NCI-H2171 (cell line): ENCODE results near the gene HSBP1L1.
A peak's percentile ranks its signal among the peaks of the same experiment; 100 is the strongest.

Experiments
- DNase-seq: peaks from one replicate; lab custom pipeline; 2025; lab: John Stamatoyannopoulos, UW

The HSBP1L1 gene

GRCh38 chr18:79930020-79930642 lies 34.3 kb upstream of the HSBP1L1 start:
- no peak for DNase-seq

- no peak for DNase-seq
These were observed 33.0 kb upstream of the HSBP1L1 start for GRCh38 chr18:79931475-79931874.

- no peak for DNase-seq
These were observed 31.5 kb upstream of the HSBP1L1 start for GRCh38 chr18:79932907-79933306.

- DNase-seq = no peak
These were observed 30.7 kb upstream of the HSBP1L1 start for GRCh38 chr18:79933765-79934164.

- no peak for DNase-seq
These were observed 29.9 kb upstream of the HSBP1L1 start for GRCh38 chr18:79934311-79935097.

GRCh38 chr18:79935098-79935480 lies 29.4 kb upstream of the HSBP1L1 start:
- no peak for DNase-seq

GRCh38 chr18:79935499-79935898 lies 28.9 kb upstream of the HSBP1L1 start:
- DNase-seq = no peak

GRCh38 chr18:79935925-79936324 lies 28.5 kb upstream of the HSBP1L1 start:
- no peak for DNase-seq

- DNase-seq = no peak
These were observed 27.8 kb upstream of the HSBP1L1 start for GRCh38 chr18:79936641-79937040.

- DNase-seq = no peak
These were observed 27.2 kb upstream of the HSBP1L1 start for GRCh38 chr18:79937103-79937860.

GRCh38 chr18:79938196-79938595 lies 26.2 kb upstream of the HSBP1L1 start:
- DNase-seq = no peak

- no peak for DNase-seq
These were observed 25.3 kb upstream of the HSBP1L1 start for GRCh38 chr18:79939096-79939495.

- no peak for DNase-seq
These were observed 24.2 kb upstream of the HSBP1L1 start for GRCh38 chr18:79940126-79940813.

- DNase-seq = no peak
These were observed 23.5 kb upstream of the HSBP1L1 start for GRCh38 chr18:79940814-79941472.

- no peak for DNase-seq
These were observed 22.8 kb upstream of the HSBP1L1 start for GRCh38 chr18:79941473-79942119.

GRCh38 chr18:79942211-79942610 lies 22.2 kb upstream of the HSBP1L1 start:
- DNase-seq = no peak

GRCh38 chr18:79942786-79943607 lies 21.4 kb upstream of the HSBP1L1 start:
- DNase-seq = no peak

GRCh38 chr18:79943608-79944125 lies 20.8 kb upstream of the HSBP1L1 start:
- no peak for DNase-seq

GRCh38 chr18:79944126-79944731 lies 20.2 kb upstream of the HSBP1L1 start:
- peak; percentile 24 for DNase-seq

- no peak for DNase-seq
These were observed 19.7 kb upstream of the HSBP1L1 start for GRCh38 chr18:79944746-79945117.
